ENCODE data around the gene APOO.

- no peak for TF ChIP-seq CTCF (IDR thresholded peaks at IDR 0.05)
- TF ChIP-seq POLR2A (IDR thresholded peaks at IDR 0.05): no peak
Observed at GRCh38 chrX:23857935-23858334, 49.8 kb downstream of the APOO start.
